Right ventricle myocardium inferior (tissue), 1 donor: ENCODE measurements around the gene PKP2. TPM values are rescaled to one million over a fixed set of nuclear protein-coding genes. Genes with fewer than 3 reads are reported as not detected.

Experiments
- ATAC-seq: fragments of 200-7000 bp; cut with Tn5 transposase; one replicate; pipeline ENCODE4 v1.9.1; 2020; ENCODE audit warnings: mild to moderate bottlenecking, moderate library complexity
- DNase-seq: peaks from one replicate; pipeline ENCODE4 v3.0.0; 2021; ENCODE audit errors: missing footprints
- intact Hi-C: fragments of 100-400 bp; cut with DNase I; formaldehyde crosslinking; loops from one replicate; pipeline ENCODE4 v1.11.0; 2022
- long read RNA-seq: library from polyadenylated mRNA; unstranded; transcript quantifications from one replicate; pipeline ENCODE4 v2.0.0, GENCODE V29; 2021
- total RNA-seq: library from RNA; stranded (reverse); fragmentation: NEBNext Ultra II Directional; extraction: Animal tissue kit (Norgen Biotek cat#: 25700); gene quantifications from one replicate; pipeline ENCODE4 v1.2.1, GENCODE V29; 2021
- donor health status: DM: no; HTN: yes; CAD: no; lungs with severe emphysema.

The PKP2 gene
- 378 TPM for total RNA-seq
- long read RNA-seq, full-length matches to known transcripts, result 263 of 377 reads
- long read RNA-seq, partial matches to known transcripts, result 91 of 377 reads
- long read RNA-seq, other reads (novel, unspliced or antisense), result 23 of 377 reads

- ATAC-seq (peak; percentile 85), DNase-seq (peak; percentile 75)
- intact Hi-C loops, result loop anchor here (1.0 to 10.0 kb wide), 2 partner anchors 75 to 112 kb away; no protein-coding TSS in a partner anchor
Measured at GRCh38 chr12:32896432-32897280, at the start of gene PKP2. PKP2 (minus strand) TSS chr12:32896777; CDS start chr12:32896731, 46 bp downstream.

GRCh38 chr12:32944195-32944594 is 47.6 kb upstream of the PKP2 start:
- DNase-seq (no peak), ATAC-seq (no peak)
- intact Hi-C loops, result no loop called here

- ATAC-seq (no peak), DNase-seq (no peak)
- intact Hi-C loops, result no loop called here
Measured at GRCh38 chr12:32939801-32940200, 43.2 kb upstream of the PKP2 start.

- DNase-seq (no peak), ATAC-seq (no peak)
- intact Hi-C loops, result no loop called here
Measured at GRCh38 chr12:32926963-32927362, 30.4 kb upstream of the PKP2 start.

- DNase-seq (no peak), ATAC-seq (no peak)
- intact Hi-C loops, result no loop called here
Measured at GRCh38 chr12:32926356-32926755, 29.8 kb upstream of the PKP2 start.

- intact Hi-C loops, result no loop called here
- ATAC-seq, result no peak
- DNase-seq, result no peak
Measured at GRCh38 chr12:32922546-32923297, 26.1 kb upstream of the PKP2 start.

GRCh38 chr12:32921397-32921796 is 24.8 kb upstream of the PKP2 start:
- ATAC-seq (no peak), DNase-seq (no peak)
- intact Hi-C loops, result no loop called here

GRCh38 chr12:32920506-32921085 is 24.0 kb upstream of the PKP2 start:
- ATAC-seq, result no peak
- intact Hi-C loops, result loop anchor here (1.0 kb wide), 1 partner anchor 66 kb away; no protein-coding TSS in a partner anchor
- DNase-seq, result no peak

- intact Hi-C loops, result loop anchor here (1.0 kb wide), 1 partner anchor 163 kb away; no protein-coding TSS in a partner anchor
- ATAC-seq, result peak; percentile 71
- no peak for DNase-seq
Measured at GRCh38 chr12:32918890-32919801, 22.6 kb upstream of the PKP2 start.

- ATAC-seq (no peak), DNase-seq (no peak)
- intact Hi-C loops, result no loop called here
Measured at GRCh38 chr12:32917094-32917611, 20.6 kb upstream of the PKP2 start.

GRCh38 chr12:32907898-32908476 is 11.4 kb upstream of the PKP2 start:
- intact Hi-C loops, result no loop called here
- ATAC-seq (no peak), DNase-seq (no peak)

GRCh38 chr12:32907166-32907565 is 10.6 kb upstream of the PKP2 start:
- ATAC-seq (no peak), DNase-seq (no peak)
- intact Hi-C loops, result no loop called here

- DNase-seq (no peak), ATAC-seq (no peak)
- intact Hi-C loops, result no loop called here
Measured at GRCh38 chr12:32906399-32907165, 10.0 kb upstream of the PKP2 start.

- DNase-seq (no peak), ATAC-seq (peak; percentile 39)
- intact Hi-C loops, result no loop called here
Measured at GRCh38 chr12:32903763-32904162, 7.2 kb upstream of the PKP2 start.

GRCh38 chr12:32903318-32903717 is 6.7 kb upstream of the PKP2 start:
- ATAC-seq (peak; percentile 31), DNase-seq (no peak)
- intact Hi-C loops, result no loop called here

- intact Hi-C loops, result no loop called here
- ATAC-seq (no peak), DNase-seq (no peak)
Measured at GRCh38 chr12:32902287-32902997, 5.9 kb upstream of the PKP2 start.
